ENCODE results near the gene ADGRE3.
"Not testable (repeated sequence)": the region's sequence is repeated elsewhere in the genome, so short reads cannot be mapped to it uniquely, and the experiment has no call there.

Gene ADGRE3

GRCh38 chr19:14603990-14604387 is 70.7 kb downstream of the ADGRE3 start:
- DNase-seq (ENCODE audit: low spot score) = no peak

GRCh38 chr19:14599548-14600147 is 75.0 kb downstream of the ADGRE3 start:
- no peak for DNase-seq (ENCODE audit: low spot score)

GRCh38 chr19:14595558-14595957 is 79.1 kb downstream of the ADGRE3 start:
- no peak for DNase-seq (ENCODE audit: low spot score)

- not testable (repeated sequence) for DNase-seq (ENCODE audit: low spot score)
Observed at GRCh38 chr19:14589433-14589832, 85.2 kb downstream of the ADGRE3 start.

- not testable (repeated sequence) for DNase-seq (ENCODE audit: low spot score)
Observed at GRCh38 chr19:14585187-14585586, 89.5 kb downstream of the ADGRE3 start.

GRCh38 chr19:14584372-14584771 is 90.3 kb downstream of the ADGRE3 start:
- not testable (repeated sequence) for DNase-seq (ENCODE audit: low spot score)

GRCh38 chr19:14582894-14583340 is 91.7 kb downstream of the ADGRE3 start, which contains the start of gene CLEC17A:
Gene CLEC17A (plus strand): TSS chr19:14583084. CDS start chr19:14583161, 77 bp downstream.
- no peak for DNase-seq (ENCODE audit: low spot score)

- DNase-seq (ENCODE audit: low spot score) = no peak
Observed at GRCh38 chr19:14580623-14581237, 93.9 kb downstream of the ADGRE3 start.

GRCh38 chr19:14577885-14578427 is 96.7 kb downstream of the ADGRE3 start:
- no peak for DNase-seq (ENCODE audit: low spot score)

- DNase-seq (ENCODE audit: low spot score) = no peak
Observed at GRCh38 chr19:14577264-14577663, 97.4 kb downstream of the ADGRE3 start.

GRCh38 chr19:14576363-14576762 is 98.3 kb downstream of the ADGRE3 start:
- no peak for DNase-seq (ENCODE audit: low spot score)

GRCh38 chr19:14575428-14575980 is 99.1 kb downstream of the ADGRE3 start:
- DNase-seq (ENCODE audit: low spot score) = no peak

GRCh38 chr19:14571695-14572490 is 102.8 kb downstream of the ADGRE3 start, which contains the start of gene NDUFB7:
Gene NDUFB7 (minus strand): TSS chr19:14572066. CDS start chr19:14572000, 66 bp downstream.
- peak; percentile 94 for DNase-seq (ENCODE audit: low spot score)

GRCh38 chr19:14570864-14571527 is 103.6 kb downstream of the ADGRE3 start:
- no peak for DNase-seq (ENCODE audit: low spot score)
